Activated CD8-positive, alpha-beta T cell treated with anti-CD3 and anti-CD28 coated beads for 36 hours (primary cell): ENCODE results near the gene OGFRL1. TPM values are rescaled to one million over a fixed set of nuclear protein-coding genes. Genes with fewer than 3 reads are reported as not detected.

Source experiments
- ATAC-seq: fragments of 200-7000 bp; cut with Tn5 transposase; one replicate; pipeline ENCODE4 v1.10.0; 2021; ENCODE audit warnings: mild to moderate bottlenecking, moderate library complexity
- CTCF ChIA-PET: fragments of 350-600 bp; sonication (Branson Sonifier 250); formaldehyde crosslinking; loops from one replicate; lab custom pipeline; 2021; ENCODE audit warnings: antibody characterized with exemption; lab: Charles Lee
- POLR2A ChIA-PET: fragments of 350-600 bp; sonication (Branson Sonifier 250); formaldehyde crosslinking; loops from one replicate; lab custom pipeline; 2021; ENCODE audit warnings: antibody characterized with exemption; lab: Charles Lee
- DNase-seq: peaks from one replicate; pipeline ENCODE4 v3.0.0-alpha.2; 2020
- H3K27ac Mint-ChIP-seq: one replicate; pipeline ENCODE4 v1.8.0; 2021; ENCODE audit warnings: mild to moderate bottlenecking, mixed read lengths
- H3K27me3 Mint-ChIP-seq: one replicate; pipeline ENCODE4 v1.8.0; 2021; ENCODE audit warnings: mixed read lengths
- H3K36me3 Mint-ChIP-seq: one replicate; pipeline ENCODE4 v1.8.0; 2021; ENCODE audit warnings: low read depth, mixed read lengths
- H3K4me1 Mint-ChIP-seq: one replicate; pipeline ENCODE4 v1.8.0; 2021; ENCODE audit warnings: low read depth, mixed read lengths
- H3K4me3 Mint-ChIP-seq: one replicate; pipeline ENCODE4 v1.8.0; 2021; ENCODE audit warnings: mild to moderate bottlenecking, moderate library complexity, mixed read lengths
- H3K9me3 Mint-ChIP-seq: one replicate; pipeline ENCODE4 v1.8.0; 2021; ENCODE audit warnings: mixed read lengths
- CTCF ChIP-seq: fragments of 200-600 bp; IDR thresholded peaks from one replicate; pipeline ENCODE4 v1.8.0; 2022; ENCODE audit warnings: antibody characterized with exemption, mild to moderate bottlenecking
- intact Hi-C: fragments of 100-400 bp; cut with micrococcal nuclease; formaldehyde crosslinking; loops from one replicate; pipeline ENCODE4 v1.10.0; 2022
- total RNA-seq, 2 experiments: library from RNA; stranded (reverse); gene quantifications; one replicate each; pipeline ENCODE4 v1.2.3, GENCODE V29; 2021

The OGFRL1 gene
- total RNA-seq, 2 experiments from 2014 or later: 4.6 TPM

GRCh38 chr6:71290611-71291010, 2.0 kb downstream of the OGFRL1 start:
- intact Hi-C loops: no loop called here
- ChIA-PET POLR2A (no interaction called here), CTCF (no interaction called here)
- H3K36me3 Mint-ChIP-seq: peaks cover 5% of the 10 kb centered on the region
- ATAC-seq: no peak
- H3K9me3 Mint-ChIP-seq: no peaks in the 10 kb centered on the region
- no peaks in the 10 kb centered on the region for H3K27me3 Mint-ChIP-seq
- peak overlapping the region; percentile 26 for H3K4me3 Mint-ChIP-seq
- no peak for TF ChIP-seq CTCF
- no peak overlapping the region for H3K27ac Mint-ChIP-seq
- DNase-seq: no peak
- H3K4me1 Mint-ChIP-seq: peaks cover 34% of the 10 kb centered on the region

DNA sequence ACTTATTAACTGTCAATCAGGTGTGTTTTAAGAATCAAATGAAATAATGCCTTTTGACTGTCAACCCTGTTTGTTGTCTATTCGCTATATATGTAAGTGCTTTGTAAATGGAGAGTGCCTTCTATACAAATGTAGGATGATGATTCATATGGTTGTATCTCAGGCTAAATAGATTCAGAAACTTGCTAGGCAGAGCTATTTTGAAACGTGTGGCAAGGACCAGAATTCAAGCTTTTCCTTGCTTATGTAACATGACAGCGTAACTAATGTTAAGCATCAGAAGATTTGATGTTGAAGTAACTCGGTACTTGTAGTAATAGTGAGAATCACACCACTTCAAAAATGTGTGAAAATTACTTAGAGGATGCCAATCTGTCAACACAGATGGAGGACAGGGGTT, 3.4 kb downstream of the OGFRL1 start:
- no peak for TF ChIP-seq CTCF
- no peak overlapping the region for H3K27ac Mint-ChIP-seq
- peaks cover 6% of the 10 kb centered on the region for H3K36me3 Mint-ChIP-seq
- no peak overlapping the region for H3K4me3 Mint-ChIP-seq
- ATAC-seq (no peak), DNase-seq (no peak)
- H3K4me1 Mint-ChIP-seq: peaks cover 34% of the 10 kb centered on the region
- H3K27me3 Mint-ChIP-seq: no peaks in the 10 kb centered on the region
- POLR2A ChIA-PET: interaction anchor here (0.6 kb wide), 1 partner anchor 14 kb away, joined by 3 read pairs; no protein-coding TSS in a partner anchor
- H3K9me3 Mint-ChIP-seq: no peaks in the 10 kb centered on the region
- intact Hi-C loops: no loop called here
- CTCF ChIA-PET: no interaction called here

DNA sequence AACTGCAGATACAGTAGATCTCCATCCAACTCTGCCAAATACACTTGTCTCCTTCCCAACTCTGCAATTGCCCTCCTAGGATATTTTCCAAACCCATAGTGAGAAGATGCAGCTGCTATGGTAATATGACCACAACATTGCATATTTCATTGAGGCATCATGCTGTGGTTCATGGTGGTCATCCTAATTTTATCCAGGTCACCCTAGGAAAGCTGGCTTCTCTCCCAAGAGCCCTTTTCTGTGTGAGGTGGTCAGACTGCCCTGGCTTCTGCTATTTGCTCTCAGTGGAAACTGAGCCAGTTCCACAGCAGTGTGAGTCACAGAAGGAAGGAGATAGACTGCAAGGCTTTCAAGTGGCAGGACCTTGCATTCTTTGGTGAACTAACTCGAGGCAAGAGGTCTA, 5.5 kb downstream of the OGFRL1 start:
- ChIA-PET POLR2A (no interaction called here), CTCF (no interaction called here)
- Mint-ChIP-seq H3K27ac (no peak overlapping the region), H3K36me3 (peaks cover 8% of the 10 kb centered on the region), H3K4me1 (peaks cover 24% of the 10 kb centered on the region), H3K9me3 (no peaks in the 10 kb centered on the region), H3K4me3 (no peak overlapping the region), H3K27me3 (no peaks in the 10 kb centered on the region)
- intact Hi-C loops: no loop called here
- no peak for TF ChIP-seq CTCF
- no peak for ATAC-seq
- DNase-seq: no peak

- H3K9me3 Mint-ChIP-seq: no peaks in the 10 kb centered on the region
- ChIA-PET CTCF (no interaction called here), POLR2A (no interaction called here)
- no peak overlapping the region for H3K4me3 Mint-ChIP-seq
- no peaks in the 10 kb centered on the region for H3K27me3 Mint-ChIP-seq
- no peak overlapping the region for H3K27ac Mint-ChIP-seq
- ATAC-seq: no peak
- DNase-seq: no peak
- H3K4me1 Mint-ChIP-seq: no peaks in the 10 kb centered on the region
- intact Hi-C loops: no loop called here
- peaks cover 14% of the 10 kb centered on the region for H3K36me3 Mint-ChIP-seq
- TF ChIP-seq CTCF: no peak
Measured at GRCh38 chr6:71298459-71298858, 9.8 kb downstream of the OGFRL1 start.

DNA sequence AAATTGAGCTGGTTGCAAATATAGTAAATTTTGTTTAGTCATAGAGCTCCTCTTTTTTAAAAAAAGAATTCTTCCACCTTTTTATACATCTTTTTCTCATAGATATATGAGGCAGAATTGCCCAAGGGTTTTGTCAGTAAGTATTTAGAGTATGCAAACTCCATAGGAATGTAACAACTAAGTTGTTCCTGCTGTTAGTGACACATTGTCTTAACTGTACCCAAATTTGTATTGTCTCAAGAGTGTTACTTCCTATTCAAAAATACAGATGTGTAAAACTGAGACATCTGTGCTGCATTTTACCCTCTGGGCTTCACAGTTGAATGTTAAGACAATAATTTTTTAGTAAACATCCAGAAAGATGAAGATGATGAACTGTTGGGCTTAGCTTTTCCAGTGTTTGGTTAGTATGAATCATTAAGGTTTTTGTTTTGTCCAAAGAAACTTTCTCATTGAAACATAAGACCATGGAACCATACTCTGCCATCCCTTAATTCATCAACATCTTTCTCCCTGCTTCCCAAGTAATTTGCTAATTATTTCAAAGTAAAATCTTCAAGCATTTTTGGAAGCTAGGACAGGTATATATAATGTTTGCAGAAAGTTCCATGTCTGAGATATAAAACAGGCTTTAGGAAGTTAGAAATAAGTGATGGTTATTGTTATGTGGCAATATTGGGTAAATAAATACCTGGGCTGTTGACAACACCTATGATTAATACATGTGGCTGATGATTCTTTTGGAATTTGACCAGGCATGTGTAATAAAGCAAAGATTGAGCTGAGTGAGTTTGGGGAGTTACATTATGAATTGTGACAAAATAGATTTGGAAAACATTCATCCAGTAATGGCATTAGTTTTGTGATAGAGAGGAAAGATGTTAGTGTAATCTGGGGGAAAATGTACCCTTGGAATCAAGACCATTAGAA, 11.2 kb downstream of the OGFRL1 start:
- intact Hi-C loops: no loop called here
- CTCF ChIA-PET: interaction anchor here (1.0 kb wide), 1 partner anchor 12 kb away, joined by 6 read pairs; the partner anchor contains the start of gene OGFRL1

More for the DNA sequence above, 11.2 kb downstream of the OGFRL1 start:
- no peak overlapping the region for H3K27ac Mint-ChIP-seq
- no peak for ATAC-seq
- H3K36me3 Mint-ChIP-seq: peaks cover 9% of the 10 kb centered on the region
- H3K9me3 Mint-ChIP-seq: no peaks in the 10 kb centered on the region
- POLR2A ChIA-PET: interaction anchor here (1.0 kb wide), 1 partner anchor 11 kb away, joined by 4 read pairs; the partner anchor contains the start of gene OGFRL1
- no peak for TF ChIP-seq CTCF
- no peak overlapping the region for H3K4me3 Mint-ChIP-seq
- H3K27me3 Mint-ChIP-seq: no peaks in the 10 kb centered on the region
- no peaks in the 10 kb centered on the region for H3K4me1 Mint-ChIP-seq
- no peak for DNase-seq
